PC-9 (cell line): Measurements from ENCODE around the gene TEX26. TPM values are rescaled to one million over a fixed set of nuclear protein-coding genes. Genes with fewer than 3 reads are reported as not detected.

ENCODE experiments used
- BruUV-seq: library from RNA; stranded (reverse); fragments of 400-500 nt; replicated peaks from 2 replicates; lab custom pipeline; 2021; lab: Mats Ljungman, UMichigan
- CTCF ChIA-PET: fragments of 300-600 bp; sonication (Branson Sonifier 250); formaldehyde crosslinking; loops from one replicate; lab custom pipeline; 2022; ENCODE audit warnings: antibody characterized with exemption; lab: Charles Lee
- POLR2A ChIA-PET: fragments of 300-600 bp; sonication (Branson Sonifier 250); formaldehyde crosslinking; loops from one replicate; lab custom pipeline; 2022; ENCODE audit warnings: antibody characterized with exemption; ENCODE audit not compliant: unreplicated experiment; lab: Charles Lee
- DNase-seq, 2 experiments: peaks; one replicate each; pipeline versions ENCODE4 v3.0.0 to v3.0.0-alpha.2; 2015 to 2022; ENCODE audit warnings: mixed read lengths in 1 of 2
- H2AFZ ChIP-seq: fragments of 200-600 bp; sonication (generic); 2 replicates; pipeline ENCODE4 v1.8.1; 2017; ENCODE audit warnings: antibody characterized with exemption
- H3F3A ChIP-seq: fragments of 200-600 bp; sonication (generic); 2 replicates; pipeline ENCODE4 v1.8.1; 2017; ENCODE audit warnings: antibody characterized with exemption, mild to moderate bottlenecking, low read depth; ENCODE audit not compliant: insufficient read depth
- H3K27ac ChIP-seq: fragments of 200-600 bp; sonication (generic); 2 replicates; pipeline ENCODE4 v1.6.1; 2016; ENCODE audit warnings: mixed run types
- H3K27me3 ChIP-seq: fragments of 200-600 bp; sonication (generic); 2 replicates; pipeline ENCODE4 v1.6.1; 2016; ENCODE audit warnings: low read depth, mixed run types; ENCODE audit not compliant: insufficient read depth
- H3K36me3 ChIP-seq: fragments of 200-600 bp; sonication (generic); 2 replicates; pipeline ENCODE4 v1.6.1; 2016; ENCODE audit warnings: low read depth, mixed run types
- H3K4me1 ChIP-seq: fragments of 200-600 bp; sonication (generic); replicated peaks from 2 replicates; pipeline ENCODE4 v1.6.1; 2016; ENCODE audit warnings: mixed run types; ENCODE audit not compliant: insufficient read depth
- H3K4me2 ChIP-seq: fragments of 200-600 bp; sonication (generic); 2 replicates; pipeline ENCODE4 v1.6.1; 2017; ENCODE audit warnings: mixed run types
- H3K4me3 ChIP-seq: fragments of 200-600 bp; sonication (generic); 2 replicates; pipeline ENCODE4 v1.6.1; 2016; ENCODE audit warnings: mixed run types
- H3K79me2 ChIP-seq: fragments of 200-600 bp; sonication (generic); 2 replicates; pipeline ENCODE4 v1.6.1; 2017; ENCODE audit warnings: low read depth, mixed run types
- H3K9me2 ChIP-seq: fragments of 200-600 bp; sonication (generic); 2 replicates; pipeline ENCODE4 v1.8.1; 2017; ENCODE audit warnings: mild to moderate bottlenecking; ENCODE audit not compliant: insufficient read depth
- H3K9me3 ChIP-seq: fragments of 200-600 bp; sonication (generic); 2 replicates; pipeline ENCODE4 v1.8.1; 2016; ENCODE audit warnings: low read depth; ENCODE audit not compliant: insufficient read depth
- H4K20me1 ChIP-seq: fragments of 200-600 bp; sonication (generic); 2 replicates; pipeline ENCODE4 v1.8.1; 2017; ENCODE audit not compliant: insufficient read depth
- EZH2 ChIP-seq: fragments of 200-600 bp; sonication (generic); IDR thresholded peaks from 2 replicates; pipeline ENCODE4 v1.8.0; 2017; ENCODE audit warnings: antibody characterized with exemption, low read depth
- intact Hi-C: fragments of 100-400 bp; cut with micrococcal nuclease; formaldehyde crosslinking; loops from one replicate; pipeline ENCODE4 v1.10.0; 2022; ENCODE audit not compliant: unreplicated experiment
- total RNA-seq: library from RNA; stranded (reverse); gene quantifications from 2 replicates; pipeline ENCODE4 v1.2.3, GENCODE V29; 2021
- TF ChIP-seq, protein P1 (sequence below): fragments of 200-600 bp; sonication (generic); conservative IDR thresholded peaks from 2 replicates; pipeline ENCODE4 v1.6.1; 2017; ENCODE audit warnings: mixed run types, antibody characterized with exemption, mild to moderate bottlenecking, moderate library complexity

The TEX26 gene
- total RNA-seq, 1 experiment from 2014 or later, result not detected

DNA sequence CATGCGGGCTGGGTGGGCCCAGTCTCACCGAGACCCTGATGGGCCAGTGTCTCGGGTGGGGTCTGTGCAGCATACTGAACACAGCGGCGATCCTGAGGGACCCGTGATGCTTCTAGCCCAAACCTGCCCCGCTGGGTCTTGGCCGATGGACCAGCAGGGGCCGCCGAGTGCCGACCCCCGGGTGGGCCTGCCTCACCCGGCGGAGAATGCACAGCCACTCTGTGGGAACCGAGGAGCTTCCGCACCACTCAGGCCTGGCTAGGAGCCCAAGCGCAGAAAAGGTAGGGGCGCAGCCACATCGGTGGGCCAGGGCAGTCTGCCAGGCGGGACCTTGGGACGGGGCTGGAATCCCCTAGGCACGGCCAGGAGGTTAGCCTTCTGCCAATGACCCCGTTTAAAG, 72.6 kb downstream of the TEX26 start:
- no peaks in the 10 kb centered on the region for H3K36me3 ChIP-seq
- H3F3A ChIP-seq, result no peaks in the 10 kb centered on the region
- H4K20me1 ChIP-seq, result no peaks in the 10 kb centered on the region
- no peak for DNase-seq
- no peaks in the 10 kb centered on the region for H3K79me2 ChIP-seq
- H2AFZ ChIP-seq, result no peak overlapping the region
- ChIA-PET CTCF (no interaction called here), POLR2A (no interaction called here)
- H3K9me2 ChIP-seq, result no peaks in the 10 kb centered on the region
- no peaks in the 10 kb centered on the region for H3K9me3 ChIP-seq
- no TSS peak for BruUV-seq
- H3K27me3 ChIP-seq, result 0 out of 2 replicates have a peak, but pooled peaks cover 6% of the 10 kb centered on the region
- H3K4me1 ChIP-seq, result no peaks in the 10 kb centered on the region
- H3K4me2 ChIP-seq, result no peak overlapping the region
- no peak overlapping the region for H3K27ac ChIP-seq
- TF ChIP-seq, protein P1, sequence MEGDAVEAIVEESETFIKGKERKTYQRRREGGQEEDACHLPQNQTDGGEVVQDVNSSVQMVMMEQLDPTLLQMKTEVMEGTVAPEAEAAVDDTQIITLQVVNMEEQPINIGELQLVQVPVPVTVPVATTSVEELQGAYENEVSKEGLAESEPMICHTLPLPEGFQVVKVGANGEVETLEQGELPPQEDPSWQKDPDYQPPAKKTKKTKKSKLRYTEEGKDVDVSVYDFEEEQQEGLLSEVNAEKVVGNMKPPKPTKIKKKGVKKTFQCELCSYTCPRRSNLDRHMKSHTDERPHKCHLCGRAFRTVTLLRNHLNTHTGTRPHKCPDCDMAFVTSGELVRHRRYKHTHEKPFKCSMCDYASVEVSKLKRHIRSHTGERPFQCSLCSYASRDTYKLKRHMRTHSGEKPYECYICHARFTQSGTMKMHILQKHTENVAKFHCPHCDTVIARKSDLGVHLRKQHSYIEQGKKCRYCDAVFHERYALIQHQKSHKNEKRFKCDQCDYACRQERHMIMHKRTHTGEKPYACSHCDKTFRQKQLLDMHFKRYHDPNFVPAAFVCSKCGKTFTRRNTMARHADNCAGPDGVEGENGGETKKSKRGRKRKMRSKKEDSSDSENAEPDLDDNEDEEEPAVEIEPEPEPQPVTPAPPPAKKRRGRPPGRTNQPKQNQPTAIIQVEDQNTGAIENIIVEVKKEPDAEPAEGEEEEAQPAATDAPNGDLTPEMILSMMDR, result no peak
- no peak for TF ChIP-seq EZH2
- no peak overlapping the region for H3K4me3 ChIP-seq
- intact Hi-C loops, result no loop called here

- no TSS peak for BruUV-seq
- peaks cover 5% of the 10 kb centered on the region; the same call in 1 of the 2 replicates for H3F3A ChIP-seq
- no peaks in the 10 kb centered on the region for H3K9me2 ChIP-seq
- no peaks in the 10 kb centered on the region for H3K27me3 ChIP-seq
- H4K20me1 ChIP-seq, result no peaks in the 10 kb centered on the region
- H3K36me3 ChIP-seq, result no peaks in the 10 kb centered on the region
- no peak overlapping the region for H3K4me3 ChIP-seq
- H3K9me3 ChIP-seq, result no peaks in the 10 kb centered on the region
- POLR2A ChIA-PET, result no interaction called here
- CTCF ChIA-PET, result no interaction called here
- H3K79me2 ChIP-seq, result no peaks in the 10 kb centered on the region
- TF ChIP-seq, protein P1, result no peak
- TF ChIP-seq EZH2, result no peak
- no peak overlapping the region for H3K4me2 ChIP-seq
- peaks cover 11% of the 10 kb centered on the region for H3K4me1 ChIP-seq
- no peak for DNase-seq
- no peak overlapping the region for H2AFZ ChIP-seq
- no peak overlapping the region for H3K27ac ChIP-seq
- intact Hi-C loops, result no loop called here
These were observed 75.0 kb downstream of the TEX26 start for GRCh38 chr13:31007417-31007816.

DNA sequence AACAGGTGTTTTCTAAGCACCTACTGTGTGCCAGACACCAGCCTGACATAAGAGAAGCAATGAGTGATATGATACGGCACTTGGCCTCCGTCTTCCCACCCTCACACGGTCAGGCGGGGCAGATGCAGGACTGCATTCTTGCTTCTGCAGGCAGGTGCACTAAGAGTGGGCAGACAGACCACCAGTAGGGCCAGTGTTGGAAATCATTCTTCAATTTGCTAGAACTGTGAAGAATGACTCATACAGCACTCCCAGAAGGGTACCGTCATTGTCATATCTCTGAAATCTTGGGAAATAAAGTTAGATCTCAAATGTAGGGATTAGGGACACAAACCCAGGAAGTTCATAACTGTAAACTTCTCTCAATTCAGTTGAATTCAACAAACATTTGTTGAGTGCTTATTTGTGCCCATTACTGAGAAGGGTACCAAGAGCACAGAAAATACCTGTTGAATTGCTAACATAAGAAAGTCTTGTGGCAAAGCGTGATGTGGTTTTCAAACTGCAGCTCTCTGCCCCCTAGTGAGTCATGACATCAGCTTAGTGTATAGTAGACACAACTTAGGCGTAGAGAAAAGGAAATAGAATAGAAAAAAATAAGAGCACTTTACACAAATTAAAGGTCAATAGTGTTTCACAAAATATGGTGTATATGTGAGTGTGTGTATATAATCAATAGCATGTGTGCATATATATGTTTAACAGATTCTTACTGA, 76.1 kb downstream of the TEX26 start:
- no peaks in the 10 kb centered on the region for H4K20me1 ChIP-seq
- H3F3A ChIP-seq, result peaks cover 10% of the 10 kb centered on the region; the same call in 1 of the 2 replicates
- no peak overlapping the region for H3K4me3 ChIP-seq
- H3K79me2 ChIP-seq, result no peaks in the 10 kb centered on the region
- POLR2A ChIA-PET, result no interaction called here
- H3K36me3 ChIP-seq, result no peaks in the 10 kb centered on the region
- H3K27ac ChIP-seq, result no peak overlapping the region
- no peak overlapping the region for H3K4me2 ChIP-seq
- no peak for DNase-seq
- intact Hi-C loops, result no loop called here
- CTCF ChIA-PET, result no interaction called here
- no peak for TF ChIP-seq EZH2
- TF ChIP-seq, protein P1, result no peak
- H3K9me2 ChIP-seq, result no peaks in the 10 kb centered on the region
- BruUV-seq, result no TSS peak
- H3K9me3 ChIP-seq, result no peaks in the 10 kb centered on the region
- peaks cover 17% of the 10 kb centered on the region for H3K4me1 ChIP-seq
- H2AFZ ChIP-seq, result no peak overlapping the region
- no peaks in the 10 kb centered on the region for H3K27me3 ChIP-seq
